Omental fat pad (tissue), 4 donors: ENCODE measurements around the gene CLUH. TPM values are rescaled to one million over a fixed set of nuclear protein-coding genes. Genes with fewer than 3 reads are reported as not detected.
"Not testable (repeated sequence)": the region's sequence is repeated elsewhere in the genome, so short reads cannot be mapped to it uniquely, and the experiment has no call there.

Source experiments
- ATAC-seq: fragments of 150-250 bp; one replicate; pipeline ENCODE4 v1.9.1; 2016; ENCODE audit warnings: mild to moderate bottlenecking, moderate library complexity; ENCODE audit not compliant: low FRiP score
- DNase-seq: peaks from one replicate; pipeline ENCODE4 v3.0.0-alpha.2; 2019; ENCODE audit warnings: low spot score
- CTCF ChIP-seq, 3 donors: fragments of 450-650 bp; IDR thresholded peaks; one replicate each; pipeline ENCODE4 v1.5.1; 2016 to 2017; ENCODE audit warnings: antibody characterized with exemption in 3 of 3, mild to moderate bottlenecking in 3 of 3, moderate library complexity in 2 of 3
- total RNA-seq, 4 donors: library from RNA; depleted of rRNA; stranded (reverse); fragments of >200 nt; gene quantifications; one replicate each; pipeline ENCODE4 v1.1.0, GENCODE V29; 2016

The CLUH gene
- total RNA-seq, 4 donors from 2014 or later: 39.2 to 167 (median 95.0) TPM

GRCh38 chr17:2687074-2687418, 24.5 kb downstream of the CLUH start:
- no peak for TF ChIP-seq CTCF (IDR thresholded peaks at IDR 0.05)
- DNase-seq: peak; percentile 13
- no peak for ATAC-seq

- DNase-seq (peak; percentile 14), ATAC-seq (no peak)
- no peak for TF ChIP-seq CTCF (IDR thresholded peaks at IDR 0.05)
Observed at GRCh38 chr17:2685696-2686095, 25.9 kb downstream of the CLUH start.

GRCh38 chr17:2684549-2684948, 27.0 kb downstream of the CLUH start:
- no peak for ATAC-seq
- TF ChIP-seq CTCF (IDR thresholded peaks at IDR 0.05): no peak
- peak; percentile 10 for DNase-seq

GRCh38 chr17:2683912-2684311, 27.7 kb downstream of the CLUH start:
- no peak for TF ChIP-seq CTCF (IDR thresholded peaks at IDR 0.05)
- DNase-seq (peak; percentile 11), ATAC-seq (no peak)

- TF ChIP-seq CTCF (IDR thresholded peaks at IDR 0.05): no peak
- DNase-seq: no peak
- ATAC-seq: no peak
Observed at GRCh38 chr17:2682176-2682938, 29.2 kb downstream of the CLUH start.

- ATAC-seq: no peak
- no peak for TF ChIP-seq CTCF (IDR thresholded peaks at IDR 0.05)
- DNase-seq: no peak
Observed at GRCh38 chr17:2681650-2682049, 29.9 kb downstream of the CLUH start.

- no peak for TF ChIP-seq CTCF (IDR thresholded peaks at IDR 0.05)
- DNase-seq (no peak), ATAC-seq (no peak)
Observed at GRCh38 chr17:2680961-2681360, 30.6 kb downstream of the CLUH start.

- not testable (repeated sequence) for DNase-seq, ATAC-seq
Observed at GRCh38 chr17:2679247-2679646, 32.3 kb downstream of the CLUH start.
